ENCODE measurements around the gene MARK4.

GRCh38 chr19:45304141-45304926 is 53.3 kb downstream of the MARK4 start:
- TF ChIP-seq CTCF (conservative IDR thresholded peaks at IDR 0.05) (no peak), EZH2 (IDR thresholded peaks at IDR 0.05; ENCODE audit: low read depth) (no peak)
